ENCODE measurements around the gene CERT1.
"Not testable (repeated sequence)": the region's sequence is repeated elsewhere in the genome, so short reads cannot be mapped to it uniquely, and the experiment has no call there.

The CERT1 gene

GRCh38 chr5:75522542-75522941 is 11.1 kb upstream of the CERT1 start:
- DNase-seq (ENCODE audit: low read depth) = no peak

GRCh38 chr5:75522025-75522424 is 10.6 kb upstream of the CERT1 start:
- no peak for DNase-seq (ENCODE audit: low read depth)

- DNase-seq (ENCODE audit: low read depth) = no peak
Observed at GRCh38 chr5:75521195-75521594, 9.8 kb upstream of the CERT1 start.

- no peak for DNase-seq (ENCODE audit: low read depth)
Observed at GRCh38 chr5:75519761-75520160, 8.3 kb upstream of the CERT1 start.

- DNase-seq (ENCODE audit: low read depth) = no peak
Observed at GRCh38 chr5:75514323-75514722, 2.9 kb upstream of the CERT1 start.

- DNase-seq (ENCODE audit: low read depth) = no peak
Observed at GRCh38 chr5:75513841-75514240, 2.4 kb upstream of the CERT1 start.

GRCh38 chr5:75512383-75513074 is 1.1 kb upstream of the CERT1 start:
- no peak for DNase-seq (ENCODE audit: low read depth)

- DNase-seq (ENCODE audit: low read depth) = peak; percentile 25
Observed at GRCh38 chr5:75510836-75511434, 494 bp downstream of the CERT1 start.

- no peak for DNase-seq (ENCODE audit: low read depth)
Observed at GRCh38 chr5:75510417-75510835, 1.0 kb downstream of the CERT1 start.

GRCh38 chr5:75509956-75510355 is 1.5 kb downstream of the CERT1 start:
- no peak for DNase-seq (ENCODE audit: low read depth)

GRCh38 chr5:75509546-75509945 is 1.9 kb downstream of the CERT1 start:
- DNase-seq (ENCODE audit: low read depth) = no peak

- DNase-seq (ENCODE audit: low read depth) = no peak
Observed at GRCh38 chr5:75507841-75508240, 3.6 kb downstream of the CERT1 start.

GRCh38 chr5:75505112-75505511 is 6.3 kb downstream of the CERT1 start:
- not testable (repeated sequence) for DNase-seq (ENCODE audit: low read depth)

- not testable (repeated sequence) for DNase-seq (ENCODE audit: low read depth)
Observed at GRCh38 chr5:75498875-75499274, 12.6 kb downstream of the CERT1 start.

- no peak for DNase-seq (ENCODE audit: low read depth)
Observed at GRCh38 chr5:75498208-75498777, 13.1 kb downstream of the CERT1 start.

GRCh38 chr5:75496026-75496425 is 15.4 kb downstream of the CERT1 start:
- DNase-seq (ENCODE audit: low read depth) = no peak

GRCh38 chr5:75491621-75492020 is 19.8 kb downstream of the CERT1 start:
- no peak for DNase-seq (ENCODE audit: low read depth)

GRCh38 chr5:75489847-75490246 is 21.6 kb downstream of the CERT1 start:
- not testable (repeated sequence) for DNase-seq (ENCODE audit: low read depth)

- DNase-seq (ENCODE audit: low read depth) = no peak
Observed at GRCh38 chr5:75484605-75485004, 26.8 kb downstream of the CERT1 start.

GRCh38 chr5:75482482-75482881 is 28.9 kb downstream of the CERT1 start:
- no peak for DNase-seq (ENCODE audit: low read depth)

- no peak for DNase-seq (ENCODE audit: low read depth)
Observed at GRCh38 chr5:75481024-75481423, 30.4 kb downstream of the CERT1 start.

- DNase-seq (ENCODE audit: low read depth) = no peak
Observed at GRCh38 chr5:75475364-75475763, 36.1 kb downstream of the CERT1 start.

- no peak for DNase-seq (ENCODE audit: low read depth)
Observed at GRCh38 chr5:75473463-75473862, 38.0 kb downstream of the CERT1 start.

- no peak for DNase-seq (ENCODE audit: low read depth)
Observed at GRCh38 chr5:75472973-75473372, 38.5 kb downstream of the CERT1 start.
